Stomach smooth muscle (tissue), 2 donors: ENCODE measurements around the gene CDCA3.
"Not testable (repeated sequence)": the region's sequence is repeated elsewhere in the genome, so short reads cannot be mapped to it uniquely, and the experiment has no call there.

Source experiments
- H3K27ac ChIP-seq: one replicate; pipeline ENCODE4 v1.7.0; 2013; ENCODE audit warnings: mild to moderate bottlenecking, low read length, inconsistent platforms
- H3K27me3 ChIP-seq, 2 donors: one replicate each; pipeline ENCODE4 v1.7.0; 2013; ENCODE audit warnings: low read length in 2 of 2; ENCODE audit not compliant: insufficient read depth in 2 of 2, control insufficient read depth in 1 of 2
- H3K36me3 ChIP-seq, 2 donors: one replicate each; pipeline ENCODE4 v1.7.0; 2013; ENCODE audit warnings: low read length in 2 of 2; ENCODE audit not compliant: control insufficient read depth in 2 of 2, insufficient read depth in 2 of 2
- H3K4me1 ChIP-seq: one replicate; pipeline ENCODE4 v1.7.0; 2013; ENCODE audit warnings: low read length; ENCODE audit not compliant: control insufficient read depth, insufficient read depth
- H3K4me3 ChIP-seq, 2 donors: one replicate each; pipeline ENCODE4 v1.7.0; 2013; ENCODE audit warnings: low read length in 2 of 2
- H3K9ac ChIP-seq, 2 donors: one replicate each; pipeline ENCODE4 v1.7.0; 2013; ENCODE audit warnings: low read length in 2 of 2, mild to moderate bottlenecking in 1 of 2
- H3K9me3 ChIP-seq, 2 donors: one replicate each; pipeline ENCODE4 v1.7.0; 2013; ENCODE audit warnings: low read length in 2 of 2; ENCODE audit not compliant: control insufficient read depth in 2 of 2
- donor health status: healthy.
- donor health status: Pancreatic carcinoma.

Gene CDCA3

DNA sequence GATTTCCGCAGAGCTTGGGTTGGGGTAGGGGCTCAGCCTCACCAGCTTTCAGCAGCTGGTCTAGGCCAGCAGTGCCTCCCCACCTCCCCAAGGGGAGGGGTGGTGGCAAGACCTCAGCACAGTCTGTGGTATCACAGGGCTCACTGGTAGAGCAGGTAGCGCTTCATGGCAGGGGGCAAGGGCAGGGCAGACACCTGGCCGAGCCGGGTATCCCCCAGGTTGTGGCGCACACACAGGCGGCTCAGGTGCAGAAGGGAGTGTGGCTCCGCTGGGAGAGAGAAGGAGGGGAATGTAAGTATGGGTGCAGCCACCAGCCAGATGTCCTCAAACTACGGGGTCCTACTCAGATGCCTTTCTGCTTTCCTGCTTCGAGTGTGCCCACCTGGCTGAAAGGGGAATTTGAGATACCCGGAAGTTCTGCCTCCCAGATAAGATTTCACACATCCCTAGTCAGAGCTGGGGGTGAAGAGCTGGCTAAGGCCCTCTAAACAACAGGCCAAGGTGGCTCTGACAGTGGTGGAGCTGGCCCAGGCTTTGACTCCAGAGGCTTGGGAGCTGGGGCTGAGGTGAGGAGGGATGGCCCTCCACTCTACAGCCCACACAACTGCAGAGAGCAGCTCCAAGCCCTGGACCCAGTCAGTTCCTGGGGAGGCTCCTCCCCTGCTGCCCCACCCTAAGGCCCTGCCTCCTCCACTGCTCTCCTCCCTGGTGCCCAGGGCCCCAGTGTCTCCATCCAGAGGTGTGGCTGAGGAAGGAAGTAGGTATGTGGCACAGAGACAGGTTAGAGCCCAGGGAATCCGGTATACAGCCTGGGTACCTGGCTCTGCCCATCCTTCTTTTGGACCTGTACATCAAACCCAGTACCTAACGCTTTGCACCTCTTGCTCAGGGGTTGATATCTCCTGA, 20.2 kb upstream of the CDCA3 start:
- peak overlapping the region; percentile 71 to 90 for H3K9ac ChIP-seq
- H3K27me3 ChIP-seq = no peaks in the 10 kb centered on the region
- peak overlapping the region; percentile 91 for H3K4me3 ChIP-seq
- H3K4me1 ChIP-seq = peaks cover 51% of the 10 kb centered on the region
- H3K36me3 ChIP-seq = peaks cover 9 to 18% of the 10 kb centered on the region in 2 donors
- no peaks in the 10 kb centered on the region for H3K9me3 ChIP-seq
- H3K27ac ChIP-seq = peak overlapping the region; percentile 37

DNA sequence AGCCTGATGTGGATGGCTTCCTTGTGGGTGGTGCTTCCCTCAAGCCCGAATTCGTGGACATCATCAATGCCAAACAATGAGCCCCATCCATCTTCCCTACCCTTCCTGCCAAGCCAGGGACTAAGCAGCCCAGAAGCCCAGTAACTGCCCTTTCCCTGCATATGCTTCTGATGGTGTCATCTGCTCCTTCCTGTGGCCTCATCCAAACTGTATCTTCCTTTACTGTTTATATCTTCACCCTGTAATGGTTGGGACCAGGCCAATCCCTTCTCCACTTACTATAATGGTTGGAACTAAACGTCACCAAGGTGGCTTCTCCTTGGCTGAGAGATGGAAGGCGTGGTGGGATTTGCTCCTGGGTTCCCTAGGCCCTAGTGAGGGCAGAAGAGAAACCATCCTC, 19.2 kb upstream of the CDCA3 start:
- Histone ChIP-seq H3K36me3 (peaks cover 11 to 23% of the 10 kb centered on the region in 2 donors), H3K4me1 (peaks cover 52% of the 10 kb centered on the region)
- H3K27me3 ChIP-seq, H3K9me3 ChIP-seq, H3K4me3 ChIP-seq, H3K27ac ChIP-seq, H3K9ac ChIP-seq: not testable (repeated sequence)

DNA sequence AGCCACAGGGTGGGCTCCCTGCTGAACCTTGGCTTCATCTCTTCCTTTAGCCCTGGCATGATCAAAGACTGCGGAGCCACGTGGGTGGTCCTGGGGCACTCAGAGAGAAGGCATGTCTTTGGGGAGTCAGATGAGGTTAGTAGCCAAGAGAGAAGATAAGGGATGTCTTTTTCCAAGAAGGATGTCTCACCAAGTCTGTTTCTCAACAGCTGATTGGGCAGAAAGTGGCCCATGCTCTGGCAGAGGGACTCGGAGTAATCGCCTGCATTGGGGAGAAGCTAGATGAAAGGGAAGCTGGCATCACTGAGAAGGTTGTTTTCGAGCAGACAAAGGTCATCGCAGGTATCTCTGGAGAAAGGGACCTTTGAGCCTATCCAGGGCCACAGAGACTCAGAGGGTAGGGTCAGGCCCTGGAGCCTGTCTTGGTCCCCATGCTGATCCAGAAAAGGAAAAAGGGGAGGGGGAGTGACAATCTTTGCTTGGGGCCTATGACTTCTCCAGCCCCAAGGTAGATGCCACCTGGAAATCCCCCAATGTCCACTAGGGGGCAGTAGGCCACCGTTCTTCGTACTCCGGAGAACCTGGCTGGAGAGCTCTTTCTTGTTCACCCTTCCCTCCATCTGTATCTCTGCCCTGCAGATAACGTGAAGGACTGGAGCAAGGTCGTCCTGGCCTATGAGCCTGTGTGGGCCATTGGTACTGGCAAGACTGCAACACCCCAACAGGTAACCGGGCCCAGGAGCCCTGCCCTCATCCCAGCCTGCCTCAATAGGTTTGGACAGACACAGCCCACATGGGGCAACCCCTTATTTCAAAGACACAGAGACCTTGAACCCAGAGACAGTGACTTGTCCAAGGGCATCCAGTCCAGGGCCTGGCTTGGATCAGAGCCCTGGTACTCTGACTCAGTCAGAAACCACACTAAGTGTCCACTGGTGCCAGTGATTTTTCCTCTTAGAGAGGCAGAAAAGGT, 18.2 kb upstream of the CDCA3 start:
- peak overlapping the region; percentile 86 to 92 for H3K4me3 ChIP-seq
- H3K4me1 ChIP-seq = peaks cover 52% of the 10 kb centered on the region
- no peaks in the 10 kb centered on the region for H3K9me3 ChIP-seq
- H3K27ac ChIP-seq = peak overlapping the region; percentile 37
- H3K27me3 ChIP-seq = no peaks in the 10 kb centered on the region
- peaks cover 16 to 30% of the 10 kb centered on the region in 2 donors for H3K36me3 ChIP-seq
- peak overlapping the region; percentile 87 to 88 for H3K9ac ChIP-seq

- H3K9ac ChIP-seq = peak overlapping the region; percentile 87 to 88
- peak overlapping the region; percentile 86 to 92 for H3K4me3 ChIP-seq
- peak overlapping the region; percentile 97 for H3K27ac ChIP-seq
- H3K27me3 ChIP-seq = no peaks in the 10 kb centered on the region
- no peaks in the 10 kb centered on the region for H3K9me3 ChIP-seq
- peaks cover 20 to 32% of the 10 kb centered on the region in 2 donors for H3K36me3 ChIP-seq
- peaks cover 47% of the 10 kb centered on the region for H3K4me1 ChIP-seq
Measured at GRCh38 chr12:6868211-6869048, 17.3 kb upstream of the CDCA3 start.

GRCh38 chr12:6867413-6868210, 16.5 kb upstream of the CDCA3 start, which contains the start of gene TPI1:
TSS of gene TPI1 (plus strand) at chr12:6867531. CDS start at chr12:6867567, 36 bp downstream.
- Histone ChIP-seq H3K9ac (peak within 1 kb of the TSS; percentile 88 to 94), H3K36me3 (peaks cover 26 to 40% of the 10 kb centered on the region in 2 donors), H3K9me3 (no peaks in the 10 kb centered on the region), H3K4me1 (peaks cover 45% of the 10 kb centered on the region), H3K4me3 (peak within 1 kb of the TSS; percentile 86 to 92), H3K27me3 (no peaks in the 10 kb centered on the region), H3K27ac (peak within 1 kb of the TSS; percentile 97)

GRCh38 chr12:6866920-6867412, 15.9 kb upstream of the CDCA3 start:
- peak overlapping the region; percentile 84 to 94 for H3K9ac ChIP-seq
- H3K27ac ChIP-seq = peak overlapping the region; percentile 97
- H3K27me3 ChIP-seq = no peaks in the 10 kb centered on the region
- H3K36me3 ChIP-seq = peaks cover 26 to 44% of the 10 kb centered on the region in 2 donors
- H3K4me3 ChIP-seq = peak overlapping the region; percentile 80 to 92
- H3K4me1 ChIP-seq = peaks cover 39% of the 10 kb centered on the region
- H3K9me3 ChIP-seq = no peaks in the 10 kb centered on the region

GRCh38 chr12:6866163-6866919, 15.3 kb upstream of the CDCA3 start:
- peaks cover 32 to 45% of the 10 kb centered on the region in 2 donors for H3K36me3 ChIP-seq
- no peaks in the 10 kb centered on the region for H3K27me3 ChIP-seq
- H3K4me1 ChIP-seq = peaks cover 33% of the 10 kb centered on the region
- peak overlapping the region; percentile 97 for H3K27ac ChIP-seq
- peak overlapping the region; percentile 84 to 94 for H3K9ac ChIP-seq
- H3K9me3 ChIP-seq = no peaks in the 10 kb centered on the region
- H3K4me3 ChIP-seq = peak overlapping the region; percentile 80 to 92

- H3K9me3 ChIP-seq, H3K4me3 ChIP-seq, H3K27ac ChIP-seq, H3K27me3 ChIP-seq, H3K9ac ChIP-seq: not testable (repeated sequence)
- Histone ChIP-seq H3K4me1 (peaks cover 28% of the 10 kb centered on the region), H3K36me3 (peaks cover 42 to 50% of the 10 kb centered on the region in 2 donors)
Measured at GRCh38 chr12:6865307-6865706, 14.2 kb upstream of the CDCA3 start.
